Thyroid gland (tissue), 4 donors: ENCODE measurements around the gene LYRM4. TPM values are rescaled to one million over a fixed set of nuclear protein-coding genes. Genes with fewer than 3 reads are reported as not detected.

Source experiments
- DNase-seq, 2 donors: peaks; one replicate each; pipeline ENCODE4 v3.0.0-alpha.2; 2019
- H3K27ac ChIP-seq, 3 donors: fragments of 200-600 bp; sonication (generic); 1 replicate in 2 of 3; 2 replicates in 1 of 3; pipeline ENCODE4 v1.5.1; 2016 to 2019; ENCODE audit warnings: mild to moderate bottlenecking in 1 of 3, moderate library complexity in 1 of 3
- H3K27me3 ChIP-seq: fragments of 200-600 bp; sonication (generic); one replicate; pipeline ENCODE4 v1.5.1; 2019
- H3K36me3 ChIP-seq, 2 donors: fragments of 200-600 bp; sonication (generic); one replicate each; pipeline ENCODE4 v1.5.1; 2016 to 2019
- H3K4me1 ChIP-seq, 2 donors: fragments of 200-600 bp; sonication (generic); one replicate each; pipeline ENCODE4 v1.5.1; 2017 to 2019
- H3K4me3 ChIP-seq, 3 donors: fragments of 200-600 bp; sonication (generic); replicated peaks in 1 of 3; 1 replicate in 2 of 3; 2 replicates in 1 of 3; pipeline ENCODE4 v1.5.1; 2016; ENCODE audit warnings: mild to moderate bottlenecking in 1 of 3
- H3K9me3 ChIP-seq: fragments of 200-600 bp; sonication (generic); one replicate; pipeline ENCODE4 v1.5.1; 2017
- CTCF ChIP-seq, 6 experiments: fragments of 200-600 bp in 3 of 6; fragments of 450-650 bp in 3 of 6; sonication (generic) in 3 of 6; IDR thresholded peaks; one replicate each; pipeline ENCODE4 v1.5.1; 2016 to 2019; ENCODE audit warnings: antibody characterized with exemption in 6 of 6, mild to moderate bottlenecking in 2 of 6, inconsistent platforms in 1 of 6, moderate library complexity in 1 of 6
- POLR2A ChIP-seq, 2 donors: fragments of 450-650 bp; IDR thresholded peaks; one replicate each; pipeline ENCODE4 v1.6.1; 2017; ENCODE audit warnings: antibody characterized with exemption in 2 of 2, mild to moderate bottlenecking in 2 of 2, moderate library complexity in 1 of 2
- WGBS, 2 donors: methylation state at CpG; one replicate each; pipeline ENCODE4 v1.1.5; 2017; 5-methylcytosine and 5-hydroxymethylcytosine counted together
- intact Hi-C: fragments of 100-400 bp; cut with DNase I; formaldehyde crosslinking; loops from one replicate; pipeline ENCODE4 v1.15.1; 2023
- total RNA-seq, 4 donors: library from RNA; depleted of rRNA; stranded (reverse); fragments of >200 nt; gene quantifications; one replicate each; pipeline ENCODE4 v1.2.3, GENCODE V29; 2016

The LYRM4 gene
- total RNA-seq, 4 donors from 2014 or later = 26.7 to 32.2 (median 29.5) TPM

- Histone ChIP-seq H3K4me1 (no peaks in the 10 kb centered on the region), H3K36me3 (no peaks in the 10 kb centered on the region), H3K27me3 (no peaks in the 10 kb centered on the region), H3K4me3 (no peak overlapping the region), H3K9me3 (no peaks in the 10 kb centered on the region), H3K27ac (no peak overlapping the region)
- 83 to 85% methylated on average over 17 of the region's 17 CpGs for whole genome bisulfite sequencing, 2 donors
- no peak for DNase-seq
- TF ChIP-seq CTCF (IDR thresholded peaks at IDR 0.05) = no peak
- no peak for TF ChIP-seq POLR2A (IDR thresholded peaks at IDR 0.05)
- intact Hi-C loops = no loop called here
These were observed 148.5 kb downstream of the LYRM4 start for GRCh38 chr6:5112066-5112799.

- Histone ChIP-seq H3K27me3 (no peaks in the 10 kb centered on the region), H3K9me3 (no peaks in the 10 kb centered on the region), H3K36me3 (no peaks in the 10 kb centered on the region), H3K4me3 (no peak overlapping the region), H3K4me1 (no peaks in the 10 kb centered on the region), H3K27ac (no peak overlapping the region)
- 89 to 96% methylated on average over 7 of the region's 7 CpGs for WGBS, 2 donors
- intact Hi-C loops = no loop called here
- no peak for TF ChIP-seq CTCF (IDR thresholded peaks at IDR 0.05)
- no peak for TF ChIP-seq POLR2A (IDR thresholded peaks at IDR 0.05)
- no peak for DNase-seq
These were observed 149.1 kb downstream of the LYRM4 start for GRCh38 chr6:5111626-5112025.

- H3K4me1 ChIP-seq = no peaks in the 10 kb centered on the region
- DNase-seq = no peak
- WGBS, 2 donors = 87 to 92% methylated on average over 16 of the region's 16 CpGs
- no peak overlapping the region for H3K4me3 ChIP-seq
- intact Hi-C loops = no loop called here
- no peaks in the 10 kb centered on the region for H3K27me3 ChIP-seq
- no peaks in the 10 kb centered on the region for H3K9me3 ChIP-seq
- TF ChIP-seq POLR2A (IDR thresholded peaks at IDR 0.05) (no peak), CTCF (IDR thresholded peaks at IDR 0.05) (no peak)
- H3K27ac ChIP-seq = no peak overlapping the region
- no peaks in the 10 kb centered on the region for H3K36me3 ChIP-seq
These were observed 150.5 kb downstream of the LYRM4 start for GRCh38 chr6:5110246-5110645.

- no peaks in the 10 kb centered on the region for H3K4me1 ChIP-seq
- no peaks in the 10 kb centered on the region for H3K9me3 ChIP-seq
- no peak overlapping the region for H3K27ac ChIP-seq
- no peak for DNase-seq
- H3K27me3 ChIP-seq = no peaks in the 10 kb centered on the region
- no peak overlapping the region for H3K4me3 ChIP-seq
- intact Hi-C loops = no loop called here
- 93 to 96% methylated on average over 9 to 10 of the region's 10 CpGs for WGBS, 2 donors
- no peaks in the 10 kb centered on the region for H3K36me3 ChIP-seq
- TF ChIP-seq POLR2A (IDR thresholded peaks at IDR 0.05) (no peak), CTCF (IDR thresholded peaks at IDR 0.05) (no peak)
These were observed 151.3 kb downstream of the LYRM4 start for GRCh38 chr6:5109436-5109835.

- no peaks in the 10 kb centered on the region for H3K27me3 ChIP-seq
- intact Hi-C loops = no loop called here
- no peaks in the 10 kb centered on the region for H3K36me3 ChIP-seq
- WGBS, 2 donors = 70 to 79% methylated on average over 5 to 6 of the region's 6 CpGs
- no peak for TF ChIP-seq POLR2A (IDR thresholded peaks at IDR 0.05)
- no peak for TF ChIP-seq CTCF (IDR thresholded peaks at IDR 0.05)
- DNase-seq = no peak
- no peak overlapping the region for H3K4me3 ChIP-seq
- no peaks in the 10 kb centered on the region for H3K4me1 ChIP-seq
- no peak overlapping the region for H3K27ac ChIP-seq
- H3K9me3 ChIP-seq = no peaks in the 10 kb centered on the region
These were observed 152.1 kb downstream of the LYRM4 start for GRCh38 chr6:5108536-5109150.
